NCI-H510A (cell line): ENCODE data around the gene ATP2B2.

Source experiments
- DNase-seq: peaks from one replicate; lab custom pipeline; 2025; lab: John Stamatoyannopoulos, UW

ATP2B2 gene

DNA sequence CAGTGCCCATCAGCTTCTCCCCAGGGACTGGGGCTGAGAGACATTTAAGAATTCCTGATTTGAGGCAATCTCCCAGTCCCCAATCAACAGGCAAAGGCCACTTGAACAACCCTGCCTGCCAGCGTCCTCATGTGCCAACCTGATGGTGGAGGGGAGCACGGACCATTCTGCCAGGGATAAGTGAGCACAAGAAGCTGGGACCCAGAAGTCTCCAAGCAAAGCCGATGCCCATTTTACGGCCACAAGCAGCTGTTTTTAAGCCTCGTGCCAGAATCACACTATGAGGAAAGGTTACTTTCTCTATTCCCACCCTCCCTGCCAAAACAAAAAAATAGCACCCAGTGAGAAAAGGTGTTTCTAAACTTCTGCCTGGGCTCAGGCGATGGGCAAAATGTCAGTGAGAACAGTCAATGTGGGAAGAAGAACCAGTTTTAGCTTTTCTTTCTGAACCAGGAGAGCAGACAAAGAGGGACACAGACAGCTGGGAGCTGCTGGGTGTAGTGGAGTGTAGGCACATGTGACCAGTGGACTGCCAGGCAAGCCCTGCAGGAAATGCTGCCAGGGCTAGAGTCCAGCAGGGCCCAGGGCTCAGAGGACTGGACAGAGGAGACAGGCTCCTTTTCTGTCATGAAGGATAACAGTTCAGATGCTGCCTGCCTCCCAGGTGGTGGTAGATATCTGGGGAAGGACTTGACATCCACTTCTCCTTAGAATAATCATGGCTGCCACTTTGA is 57.7 kb downstream of the ATP2B2 start:
- no peak for DNase-seq

DNA sequence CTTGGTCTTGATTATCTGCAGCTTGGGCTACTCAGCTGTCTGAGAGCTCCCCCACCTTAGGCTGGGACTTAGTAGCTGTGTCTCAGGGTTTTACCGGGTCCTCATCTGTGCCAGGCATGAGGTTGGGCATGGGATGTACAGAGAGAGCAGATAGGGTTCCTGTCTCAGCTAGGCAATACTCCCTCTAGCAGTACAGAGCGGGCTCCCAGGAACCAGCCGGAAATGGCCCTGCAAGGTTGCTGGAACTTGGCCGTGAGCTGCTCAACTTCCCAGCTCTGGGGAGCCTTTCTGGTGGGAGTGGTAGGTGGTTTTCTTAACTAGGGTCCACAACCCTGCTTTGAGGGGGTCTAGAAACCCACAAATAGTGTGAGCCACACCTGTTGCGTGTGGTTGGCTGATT is 58.3 kb downstream of the ATP2B2 start:
- DNase-seq = no peak

DNA sequence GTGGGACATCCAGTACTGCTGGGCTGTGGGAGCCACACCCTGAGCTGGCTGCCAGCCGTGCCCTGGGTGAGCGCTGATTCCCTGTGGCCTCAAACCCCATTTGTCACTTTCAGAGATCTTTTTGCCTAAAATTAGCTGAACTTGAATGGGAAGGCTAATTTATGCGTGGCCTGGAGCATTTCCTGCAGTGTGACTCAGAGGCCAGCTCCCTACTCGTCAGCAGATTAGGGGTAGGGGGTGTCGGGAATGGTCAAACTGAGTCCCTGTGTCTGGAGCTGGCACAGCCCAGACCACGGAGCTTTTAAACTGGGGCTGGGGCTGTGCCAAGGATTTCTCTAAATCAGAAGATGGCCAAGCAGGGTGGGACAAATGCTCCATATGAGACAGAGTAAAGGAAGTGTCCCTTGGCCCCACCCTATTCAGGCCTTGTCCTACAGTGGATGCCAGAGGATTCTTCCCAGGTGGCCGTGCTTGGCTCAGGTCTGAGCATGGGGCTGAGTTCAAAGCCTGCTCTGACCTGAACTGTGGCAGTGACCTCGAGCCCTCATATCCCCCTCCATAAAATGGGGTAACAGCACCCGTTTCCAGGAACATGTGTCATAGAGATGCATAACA is 59.7 kb downstream of the ATP2B2 start:
- no peak for DNase-seq

DNA sequence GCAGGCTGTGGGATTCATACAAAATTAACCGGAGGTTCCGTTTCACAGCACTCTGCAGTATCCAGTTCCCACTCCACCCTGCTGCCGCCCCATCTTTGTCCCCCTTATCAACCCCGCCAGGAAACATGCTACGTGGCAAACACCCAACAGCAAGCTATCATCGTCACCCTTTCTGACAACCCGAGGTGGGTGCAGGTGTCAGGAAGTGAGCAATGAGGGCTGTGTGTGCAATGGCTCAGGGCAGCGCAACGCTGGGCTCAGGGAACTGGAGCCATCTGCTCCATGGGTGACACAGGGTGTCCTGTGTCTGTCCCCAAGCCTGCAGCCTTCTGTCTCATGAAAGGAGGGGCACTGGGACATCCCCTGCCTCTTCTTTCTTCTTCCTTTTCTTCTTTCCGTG is 60.9 kb downstream of the ATP2B2 start:
- DNase-seq = no peak

DNA sequence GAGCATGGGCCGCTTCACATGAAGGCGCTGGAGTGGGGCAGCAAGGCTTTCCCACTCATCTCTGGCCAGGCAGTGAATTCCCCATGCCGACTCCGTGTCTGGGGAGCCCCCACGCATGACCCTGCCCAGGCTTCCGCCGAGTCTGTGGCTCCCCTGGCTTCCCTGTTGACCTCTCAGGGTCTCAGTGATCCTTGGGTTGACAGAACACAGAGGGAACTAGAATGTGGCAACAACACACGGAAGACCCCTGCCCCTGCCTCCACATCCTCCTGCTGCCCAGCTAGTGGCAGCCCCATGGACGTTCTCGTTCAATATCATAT is 61.3 kb downstream of the ATP2B2 start:
- DNase-seq = no peak

- DNase-seq = no peak
These were observed 61.9 kb downstream of the ATP2B2 start for GRCh38 chr3:10443272-10444109.

DNA sequence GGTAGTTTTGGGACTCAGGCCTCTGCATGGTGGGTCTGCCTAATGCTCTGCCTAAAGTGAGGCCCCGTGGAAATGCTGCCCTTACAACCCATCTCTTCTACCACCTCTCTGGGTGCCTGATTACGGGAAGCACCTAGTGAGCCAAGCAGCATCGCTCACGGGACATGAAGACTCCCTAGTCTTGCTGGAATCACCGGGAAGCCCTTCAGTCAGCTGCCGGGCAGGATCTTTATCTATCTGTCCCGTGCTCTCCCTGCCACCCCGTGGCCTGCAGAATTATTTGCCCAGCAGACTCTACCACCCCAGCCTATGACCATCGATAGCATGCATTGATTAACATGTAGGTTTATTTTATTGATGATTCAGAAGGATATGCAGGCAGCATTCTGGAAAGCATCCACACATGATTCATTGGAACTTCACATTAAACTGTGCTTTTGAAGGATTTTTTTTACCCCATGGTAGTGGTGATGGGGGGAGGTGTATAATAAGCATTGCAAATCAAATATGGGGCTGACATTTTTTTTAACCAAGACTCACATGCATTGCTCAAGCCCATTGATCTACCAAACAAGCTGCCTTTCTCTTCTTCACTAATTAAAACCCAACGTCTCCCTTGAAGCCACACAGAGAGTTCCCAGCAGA is 63.1 kb downstream of the ATP2B2 start:
- no peak for DNase-seq

GRCh38 chr3:10440684-10441083 is 64.7 kb downstream of the ATP2B2 start:
- no peak for DNase-seq

DNA sequence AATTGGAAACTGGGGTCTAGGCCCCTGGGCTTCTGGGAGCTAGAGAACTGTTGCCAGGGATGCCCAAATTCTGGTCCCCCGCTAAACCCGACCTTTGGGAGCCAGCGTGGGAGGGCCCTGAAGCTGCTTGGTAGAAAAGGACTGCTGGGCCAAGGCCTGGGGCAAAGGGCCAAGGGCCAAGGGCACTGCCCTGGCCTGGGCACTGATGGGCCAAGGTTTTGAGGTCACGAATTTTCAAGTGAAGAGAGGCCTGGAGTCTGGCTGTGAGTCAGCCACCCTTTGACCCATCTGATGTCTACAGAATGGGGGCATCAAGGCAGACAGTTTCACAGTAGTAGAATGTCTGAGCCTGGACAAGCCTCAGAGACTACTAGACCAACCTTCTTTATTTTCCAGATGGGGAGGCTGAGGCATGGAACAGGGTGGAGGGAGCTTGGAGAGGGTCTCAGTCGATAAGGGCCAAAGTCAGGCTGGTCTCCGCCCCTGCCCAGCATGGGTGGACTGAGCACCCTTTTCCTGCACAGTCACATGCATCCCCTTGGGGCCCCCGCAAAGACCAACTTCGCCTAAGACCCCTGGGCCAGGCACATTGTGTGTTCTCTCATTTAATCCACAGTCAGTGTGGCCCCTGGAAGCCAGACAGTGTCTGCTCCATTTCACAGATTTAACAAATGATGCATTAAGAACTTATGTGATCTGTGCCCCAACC is 66.3 kb downstream of the ATP2B2 start:
- DNase-seq = no peak

DNA sequence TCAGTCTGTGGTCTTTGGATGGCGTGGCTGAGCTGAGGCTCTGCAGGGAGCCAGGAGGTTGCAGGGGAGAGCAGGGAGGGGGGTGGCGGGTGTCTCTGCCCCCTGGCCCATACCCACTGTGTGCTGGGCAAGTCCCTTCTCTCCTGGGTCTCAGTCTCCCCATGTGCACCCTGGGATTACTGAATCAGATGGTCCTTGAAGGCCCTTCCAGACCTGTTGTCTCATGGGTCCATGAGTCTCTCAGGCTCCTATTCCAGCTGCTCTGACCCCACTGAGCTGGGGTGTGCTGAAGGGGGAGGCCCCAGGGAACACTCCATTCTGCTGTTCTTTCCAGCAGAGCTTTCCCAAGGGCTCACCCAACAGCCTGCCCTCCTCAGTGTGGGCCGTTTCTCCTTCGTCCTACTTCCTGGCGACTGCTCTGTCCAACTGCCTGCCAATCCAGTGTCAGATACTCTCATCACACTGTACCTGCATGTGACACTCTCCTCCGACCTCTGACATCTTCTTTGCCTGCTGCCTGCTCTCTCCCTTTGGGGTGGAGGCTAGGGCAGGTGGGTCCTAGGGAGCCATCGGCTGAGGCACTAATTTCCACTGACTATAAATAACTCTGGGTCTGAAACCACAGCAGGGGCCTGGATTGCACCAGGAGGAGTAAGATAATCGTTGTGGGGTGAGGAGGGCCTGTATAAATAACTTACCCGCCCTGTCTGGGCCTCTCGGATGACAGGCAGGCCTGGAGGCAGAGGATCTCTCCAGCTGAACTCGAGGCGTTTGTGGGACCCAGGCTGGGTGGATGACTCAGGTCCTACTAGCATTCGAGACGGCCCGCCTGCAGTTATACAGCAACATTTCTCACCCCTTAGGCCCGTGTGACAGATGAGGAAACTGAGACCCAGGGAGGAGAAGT is 67.1 kb downstream of the ATP2B2 start:
- no peak for DNase-seq

DNA sequence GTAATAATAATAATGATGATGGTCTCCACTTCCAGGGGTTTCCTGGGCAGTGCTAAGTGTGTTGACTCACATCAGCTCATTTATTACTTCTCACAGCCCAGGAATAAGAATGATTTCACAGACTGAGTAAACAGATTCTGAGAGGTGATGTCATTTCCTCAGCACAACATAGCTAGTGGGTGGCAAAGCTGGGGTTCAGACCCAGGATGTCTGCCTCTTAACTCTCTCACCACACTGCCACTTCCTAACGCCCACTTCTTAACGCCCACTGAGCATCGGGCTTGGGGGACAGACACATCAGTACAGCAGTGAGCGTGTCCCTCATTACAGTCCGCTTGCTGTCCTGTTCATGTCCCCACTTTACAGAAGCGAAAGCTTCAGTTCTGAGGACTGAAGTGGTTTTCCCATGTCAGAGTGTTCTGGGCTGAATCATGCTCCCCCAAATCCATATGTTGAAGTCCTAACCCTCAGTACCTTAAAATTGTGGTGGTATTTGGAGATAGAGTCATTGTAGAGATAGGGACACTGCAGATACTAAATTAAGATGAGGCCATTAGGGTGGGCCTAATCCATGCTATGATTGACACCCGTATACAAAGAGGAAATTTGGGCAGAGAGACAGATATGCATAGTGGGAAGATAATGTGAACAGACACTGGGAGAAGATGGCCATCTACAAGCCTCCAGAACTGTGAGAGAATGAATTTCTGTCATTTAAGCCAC is 68.0 kb downstream of the ATP2B2 start:
- DNase-seq = no peak

DNA sequence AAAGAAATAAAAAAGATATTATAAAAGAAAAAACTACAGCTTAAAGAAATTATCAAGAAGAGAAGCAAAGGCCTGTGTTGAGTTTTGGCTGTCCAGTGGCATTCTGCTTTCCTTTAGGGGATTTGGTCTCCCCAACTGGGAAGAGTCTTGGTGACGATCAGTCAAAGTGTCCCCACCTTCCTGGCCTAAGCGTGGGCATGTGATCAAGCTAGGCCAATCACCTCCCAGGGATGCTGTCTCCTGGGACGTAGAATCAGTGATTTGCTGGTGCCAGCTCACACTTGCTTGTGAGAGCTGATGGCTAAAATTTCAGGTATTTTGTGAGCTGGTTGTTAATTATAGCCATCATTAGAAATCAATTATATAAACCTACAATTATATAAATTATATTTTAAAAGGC is 69.5 kb downstream of the ATP2B2 start:
- DNase-seq = no peak

- DNase-seq = no peak
These were observed 70.4 kb downstream of the ATP2B2 start for GRCh38 chr3:10434938-10435336.

- DNase-seq = no peak
These were observed 71.0 kb downstream of the ATP2B2 start for GRCh38 chr3:10434144-10434937.

- DNase-seq = no peak
These were observed 72.5 kb downstream of the ATP2B2 start for GRCh38 chr3:10432931-10433330.

GRCh38 chr3:10432156-10432845 is 73.1 kb downstream of the ATP2B2 start:
- DNase-seq = no peak

DNA sequence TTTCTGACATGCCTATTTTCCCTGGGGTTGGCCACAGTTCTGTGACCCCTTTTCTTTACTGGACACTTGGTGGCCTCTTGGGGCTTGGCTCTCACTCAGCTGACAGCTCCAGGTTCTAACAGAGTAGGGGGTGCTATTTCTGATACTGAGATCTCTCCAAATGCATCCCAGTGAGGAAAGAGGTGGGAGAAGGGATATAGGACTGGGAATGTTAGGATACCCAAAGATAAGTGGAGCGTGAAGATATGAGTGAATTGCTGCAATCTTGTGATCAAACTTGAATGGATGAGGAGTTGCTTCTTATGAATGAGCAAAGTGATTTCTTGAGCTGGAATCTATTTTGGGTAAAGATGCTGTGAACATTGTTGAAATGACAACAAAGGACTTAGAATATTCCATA is 74.6 kb downstream of the ATP2B2 start:
- DNase-seq = no peak

DNA sequence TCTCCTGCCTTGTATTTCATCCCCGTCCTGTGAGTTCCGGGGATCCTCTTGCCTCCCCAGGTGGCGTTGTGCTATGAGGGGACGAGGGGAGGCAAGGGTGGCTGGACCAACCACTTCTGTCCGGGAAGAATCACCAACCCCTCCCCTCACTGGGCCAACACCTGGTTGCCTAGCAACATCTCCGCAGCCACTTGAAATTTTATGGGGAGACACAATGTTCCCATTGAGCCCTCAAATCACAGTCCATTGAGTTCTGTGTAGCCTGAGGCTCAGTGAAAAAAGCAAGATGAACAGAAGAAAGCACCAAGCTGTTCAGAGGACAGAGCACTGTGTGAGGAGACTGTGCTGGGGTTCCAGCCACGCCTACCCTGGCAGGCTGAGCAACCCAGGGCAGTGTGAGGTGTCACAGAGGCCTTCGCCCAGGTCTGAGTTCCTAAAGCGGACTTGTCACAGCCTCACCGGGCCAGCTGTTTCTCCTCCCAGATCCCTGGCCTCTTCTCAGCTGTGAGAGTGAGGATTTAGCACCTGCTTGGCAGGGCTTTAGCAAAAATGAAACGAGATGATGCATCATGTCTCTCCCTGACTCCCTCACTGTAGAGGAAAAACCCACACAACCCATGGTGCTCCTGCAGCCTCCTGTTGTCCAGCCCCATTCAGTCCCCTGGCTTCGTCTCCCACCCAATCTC is 76.8 kb downstream of the ATP2B2 start:
- DNase-seq = no peak
